ENCODE results near the gene PTGER2. TPM values are rescaled to one million over a fixed set of nuclear protein-coding genes. Genes with fewer than 3 reads are reported as not detected.

PTGER2 gene
- total RNA-seq, 1 donor from 2014 or later, result 0.09 TPM

DNA sequence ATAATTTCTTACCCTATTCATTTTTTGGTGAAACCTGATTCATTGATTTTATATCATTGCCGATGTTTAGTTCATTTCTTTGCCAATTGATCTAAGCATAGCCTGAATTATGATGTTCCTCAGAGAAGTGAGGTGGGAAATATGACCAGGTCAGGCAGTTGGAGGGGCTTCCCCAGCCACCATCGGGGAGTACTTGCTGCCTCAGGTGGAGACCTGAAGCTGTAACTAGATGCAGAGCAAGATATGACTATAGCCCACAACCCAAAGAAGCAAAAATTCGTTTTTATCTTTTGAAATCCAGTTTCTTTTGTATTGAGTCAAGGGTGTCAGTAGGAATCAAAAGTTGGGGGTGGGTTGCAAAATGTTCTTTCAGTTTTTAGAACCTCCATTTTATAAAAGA is 38.7 kb upstream of the PTGER2 start:
- no peak for ATAC-seq (ENCODE audit: low read depth)
- intact Hi-C loops (cut with micrococcal nuclease), result loop anchor here (10.0 kb wide), 1 partner anchor 231 kb away; no protein-coding TSS in a partner anchor
- CTCF ChIA-PET, result no interaction called here
- H3K4me3 Mint-ChIP-seq, result no peak overlapping the region
- H3K9me3 Mint-ChIP-seq, result no peaks in the 10 kb centered on the region
- DNase-seq, result no peak
- no peaks in the 10 kb centered on the region for H3K4me1 Mint-ChIP-seq
- H3K27me3 Mint-ChIP-seq, result peaks cover 21% of the 10 kb centered on the region
- no peaks in the 10 kb centered on the region for H3K36me3 Mint-ChIP-seq (ENCODE audit: low read depth)
- H3K27ac Mint-ChIP-seq, result no peak overlapping the region
- POLR2A ChIA-PET, result no interaction called here
- TF ChIP-seq, protein P1, sequence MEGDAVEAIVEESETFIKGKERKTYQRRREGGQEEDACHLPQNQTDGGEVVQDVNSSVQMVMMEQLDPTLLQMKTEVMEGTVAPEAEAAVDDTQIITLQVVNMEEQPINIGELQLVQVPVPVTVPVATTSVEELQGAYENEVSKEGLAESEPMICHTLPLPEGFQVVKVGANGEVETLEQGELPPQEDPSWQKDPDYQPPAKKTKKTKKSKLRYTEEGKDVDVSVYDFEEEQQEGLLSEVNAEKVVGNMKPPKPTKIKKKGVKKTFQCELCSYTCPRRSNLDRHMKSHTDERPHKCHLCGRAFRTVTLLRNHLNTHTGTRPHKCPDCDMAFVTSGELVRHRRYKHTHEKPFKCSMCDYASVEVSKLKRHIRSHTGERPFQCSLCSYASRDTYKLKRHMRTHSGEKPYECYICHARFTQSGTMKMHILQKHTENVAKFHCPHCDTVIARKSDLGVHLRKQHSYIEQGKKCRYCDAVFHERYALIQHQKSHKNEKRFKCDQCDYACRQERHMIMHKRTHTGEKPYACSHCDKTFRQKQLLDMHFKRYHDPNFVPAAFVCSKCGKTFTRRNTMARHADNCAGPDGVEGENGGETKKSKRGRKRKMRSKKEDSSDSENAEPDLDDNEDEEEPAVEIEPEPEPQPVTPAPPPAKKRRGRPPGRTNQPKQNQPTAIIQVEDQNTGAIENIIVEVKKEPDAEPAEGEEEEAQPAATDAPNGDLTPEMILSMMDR (IDR thresholded peaks at IDR 0.05), result no peak

DNA sequence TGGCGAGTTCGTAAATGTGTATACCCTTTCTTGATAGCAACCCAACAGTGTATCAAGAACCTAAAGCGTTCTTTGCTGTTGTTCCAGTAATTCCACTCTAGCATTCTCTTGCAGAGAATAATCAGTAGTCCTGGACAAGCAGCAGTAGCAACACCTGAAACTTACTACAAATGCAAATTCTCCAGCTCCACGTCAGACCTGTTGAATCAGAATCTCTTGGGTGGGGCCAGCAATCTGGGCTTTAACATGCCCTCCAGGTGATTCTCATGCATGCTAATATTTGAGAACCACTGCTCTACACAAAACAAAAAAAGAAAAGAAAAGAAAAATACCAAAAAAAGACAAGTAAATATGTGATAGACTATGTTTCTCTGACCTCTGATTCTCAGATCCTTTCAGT is 36.6 kb upstream of the PTGER2 start:
- DNase-seq, result no peak
- Mint-ChIP-seq H3K27me3 (peaks cover 17% of the 10 kb centered on the region), H3K27ac (no peak overlapping the region), H3K36me3 (ENCODE audit: low read depth) (no peaks in the 10 kb centered on the region), H3K4me1 (no peaks in the 10 kb centered on the region), H3K4me3 (no peak overlapping the region), H3K9me3 (no peaks in the 10 kb centered on the region)
- ChIA-PET POLR2A (no interaction called here), CTCF (no interaction called here)
- no peak for ATAC-seq (ENCODE audit: low read depth)
- TF ChIP-seq, protein P1 (IDR thresholded peaks at IDR 0.05), result no peak
- intact Hi-C loops (cut with micrococcal nuclease), result loop anchor here (10.0 kb wide), 1 partner anchor 233 kb away; no protein-coding TSS in a partner anchor

DNA sequence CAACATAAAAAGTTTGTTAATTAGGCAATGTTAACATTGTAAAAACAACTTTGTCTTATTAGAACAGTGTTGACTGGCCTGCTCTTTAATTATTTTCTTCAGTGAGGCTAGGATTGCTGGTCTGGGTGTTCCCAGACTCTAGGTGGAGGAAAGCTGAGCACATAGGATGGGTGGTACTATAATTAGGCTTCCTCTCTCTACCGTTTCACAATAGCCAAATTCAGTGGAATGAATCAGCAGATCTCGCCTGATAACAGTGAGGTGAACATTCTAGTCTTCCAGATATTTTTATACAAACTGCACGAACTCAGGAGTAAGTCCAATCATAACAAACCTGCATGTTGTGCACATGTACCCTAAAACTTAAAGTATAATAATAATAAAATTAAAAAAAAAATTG is 34.7 kb upstream of the PTGER2 start:
- Mint-ChIP-seq H3K9me3 (no peaks in the 10 kb centered on the region), H3K4me1 (no peaks in the 10 kb centered on the region), H3K27ac (no peak overlapping the region), H3K36me3 (ENCODE audit: low read depth) (no peaks in the 10 kb centered on the region), H3K27me3 (peaks cover 17% of the 10 kb centered on the region), H3K4me3 (no peak overlapping the region)
- ChIA-PET POLR2A (no interaction called here), CTCF (no interaction called here)
- TF ChIP-seq, protein P1 (IDR thresholded peaks at IDR 0.05), result no peak
- intact Hi-C loops (cut with micrococcal nuclease), result loop anchor here (10.0 kb wide), 1 partner anchor 235 kb away; no protein-coding TSS in a partner anchor
- DNase-seq (no peak), ATAC-seq (ENCODE audit: low read depth) (no peak)

DNA sequence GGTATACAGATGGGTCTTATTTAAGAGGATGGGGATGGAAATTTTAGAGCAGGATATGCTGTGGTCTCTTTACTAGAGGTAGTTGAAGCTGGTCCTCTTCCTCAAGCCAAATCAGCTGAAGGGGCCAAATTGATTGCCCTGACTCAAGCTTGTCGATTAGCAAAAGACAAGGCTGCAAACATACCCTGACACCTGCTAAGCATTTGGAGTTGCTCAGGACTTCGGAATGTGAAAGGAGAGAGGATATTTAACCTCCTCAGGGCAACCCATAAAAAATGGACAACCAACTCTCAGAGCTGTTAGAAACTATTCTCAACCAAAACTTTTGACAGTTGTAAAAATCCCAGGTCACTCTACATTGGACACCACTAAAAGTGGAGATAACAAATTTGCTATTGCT is 31.0 kb upstream of the PTGER2 start:
- ATAC-seq (ENCODE audit: low read depth), result no peak
- no peak overlapping the region for H3K27ac Mint-ChIP-seq
- intact Hi-C loops (cut with micrococcal nuclease), result no loop called here

DNA sequence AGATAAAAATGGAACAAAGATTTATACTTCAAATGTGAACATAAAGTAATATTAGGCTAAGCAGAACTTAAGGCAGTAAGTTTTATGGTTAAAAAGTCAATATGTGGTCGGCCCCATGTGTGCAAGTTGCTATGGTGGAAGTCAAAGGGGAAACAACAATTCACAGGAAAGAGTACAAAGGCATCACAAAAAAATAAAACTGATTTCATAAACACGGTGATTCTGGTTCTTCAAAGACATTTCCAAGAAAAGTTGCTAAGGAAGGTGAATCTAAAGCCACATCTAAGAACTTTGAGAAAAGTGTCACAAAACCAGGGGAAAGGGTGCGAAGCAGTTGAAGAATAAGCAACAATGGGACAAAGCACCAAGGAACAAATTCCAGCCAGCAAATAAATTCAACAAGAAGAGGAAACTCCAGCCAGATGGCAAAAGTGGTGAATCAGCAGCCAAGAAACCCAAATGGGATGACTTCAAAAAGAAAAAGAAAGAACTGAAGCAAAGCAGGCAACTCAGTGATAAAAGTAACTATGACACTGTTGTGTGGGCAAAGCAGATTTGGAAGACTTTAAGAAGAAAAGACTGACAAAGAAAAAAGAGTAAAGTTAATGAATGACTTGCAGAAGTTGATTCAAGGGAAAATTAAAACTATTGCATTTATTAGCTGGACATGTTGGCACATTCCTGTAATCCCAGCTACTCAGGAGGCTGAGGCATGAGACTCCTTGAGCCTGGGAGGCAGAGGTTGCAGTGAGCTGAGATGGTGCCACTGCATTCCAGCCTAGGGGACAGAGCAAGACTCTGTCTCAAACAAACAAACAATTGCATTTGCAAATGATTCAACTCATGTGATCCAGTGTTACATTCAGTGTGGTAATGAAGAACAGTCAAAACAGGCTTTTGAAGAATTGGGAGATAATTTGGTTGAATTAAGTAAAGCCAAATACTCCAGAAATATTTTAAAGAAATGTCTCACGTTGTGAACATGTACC is 27.2 kb upstream of the PTGER2 start:
- Mint-ChIP-seq H3K27me3 (peaks cover 3% of the 10 kb centered on the region), H3K4me3 (no peak overlapping the region), H3K9me3 (no peaks in the 10 kb centered on the region), H3K4me1 (no peaks in the 10 kb centered on the region), H3K27ac (no peak overlapping the region), H3K36me3 (ENCODE audit: low read depth) (no peaks in the 10 kb centered on the region)
- DNase-seq (no peak), ATAC-seq (ENCODE audit: low read depth) (no peak)
- ChIA-PET CTCF (no interaction called here), POLR2A (no interaction called here)
- TF ChIP-seq, protein P1 (IDR thresholded peaks at IDR 0.05), result no peak
- intact Hi-C loops (cut with micrococcal nuclease), result no loop called here

More for the DNA sequence above, 31.0 kb upstream of the PTGER2 start:
- Mint-ChIP-seq H3K27me3 (peaks cover 10% of the 10 kb centered on the region), H3K9me3 (no peaks in the 10 kb centered on the region), H3K4me3 (no peak overlapping the region), H3K4me1 (no peaks in the 10 kb centered on the region), H3K36me3 (ENCODE audit: low read depth) (no peaks in the 10 kb centered on the region)
- CTCF ChIA-PET, result no interaction called here
- POLR2A ChIA-PET, result no interaction called here
- TF ChIP-seq, protein P1 (IDR thresholded peaks at IDR 0.05), result no peak
- DNase-seq, result no peak

All from activated B cell treated with CpG ODN at 0.5 μM for 24 hours (primary cell).